Middle frontal gyrus (tissue), 1 donor: ENCODE data around the gene OS9.
"Not testable (repeated sequence)": the region's sequence is repeated elsewhere in the genome, so short reads cannot be mapped to it uniquely, and the experiment has no call there.

Experiments used
- DNase-seq: peaks from one replicate; pipeline ENCODE4 v3.0.0-alpha.2; 2015; ENCODE audit warnings: low spot score; ENCODE audit errors: extremely low spot score

OS9 gene

DNA sequence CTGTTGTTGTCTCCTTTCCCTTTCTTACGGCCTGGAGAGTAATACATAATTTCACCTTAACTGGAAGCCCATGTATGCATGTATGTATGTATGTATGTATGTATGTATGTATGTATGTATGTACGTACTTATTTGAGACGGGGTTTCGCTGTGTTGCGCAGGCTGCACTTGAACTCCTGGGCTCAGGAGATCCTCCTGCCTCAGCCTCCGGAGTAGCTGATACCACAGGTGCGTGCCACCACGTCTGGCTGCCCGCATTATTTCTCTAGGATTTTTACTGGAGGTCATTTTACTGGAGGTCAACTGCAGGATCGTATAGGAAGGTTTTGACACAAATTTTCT, 644 bp upstream of the OS9 start:
- DNase-seq = no peak

DNA sequence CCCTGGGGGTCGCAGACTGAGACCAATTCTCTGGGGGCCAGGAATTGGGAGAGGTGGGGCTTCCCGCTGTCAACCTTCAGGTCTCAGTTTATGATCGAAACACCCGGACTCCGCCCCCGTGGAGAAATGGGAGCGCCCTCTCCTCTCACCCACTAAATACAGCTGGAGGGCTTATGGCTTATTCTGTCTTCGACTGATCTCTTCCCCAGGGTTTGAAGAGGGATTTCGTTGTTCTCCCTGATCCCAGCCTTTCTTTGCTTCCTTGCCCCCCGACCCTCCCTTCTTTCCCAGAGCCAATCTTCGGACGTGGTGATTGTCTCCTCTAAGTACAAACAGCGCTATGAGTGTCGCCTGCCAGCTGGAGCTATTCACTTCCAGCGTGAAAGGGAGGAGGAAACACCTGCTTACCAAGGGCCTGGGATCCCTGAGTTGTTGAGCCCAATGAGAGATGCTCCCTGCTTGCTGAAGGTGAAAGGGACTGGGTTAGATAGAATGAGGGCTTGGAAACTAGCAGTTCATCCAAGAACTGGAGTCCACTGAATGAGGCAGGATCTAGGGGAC, 607 bp downstream of the OS9 start:
- no peak for DNase-seq

- DNase-seq = no peak
Measured at GRCh38 chr12:57695770-57696432, 2.0 kb downstream of the OS9 start.

- DNase-seq = no peak
Measured at GRCh38 chr12:57697076-57697475, 3.1 kb downstream of the OS9 start.

GRCh38 chr12:57698414-57698813, 4.5 kb downstream of the OS9 start:
- no peak for DNase-seq

- DNase-seq = no peak
Measured at GRCh38 chr12:57700317-57700716, 6.4 kb downstream of the OS9 start.

DNA sequence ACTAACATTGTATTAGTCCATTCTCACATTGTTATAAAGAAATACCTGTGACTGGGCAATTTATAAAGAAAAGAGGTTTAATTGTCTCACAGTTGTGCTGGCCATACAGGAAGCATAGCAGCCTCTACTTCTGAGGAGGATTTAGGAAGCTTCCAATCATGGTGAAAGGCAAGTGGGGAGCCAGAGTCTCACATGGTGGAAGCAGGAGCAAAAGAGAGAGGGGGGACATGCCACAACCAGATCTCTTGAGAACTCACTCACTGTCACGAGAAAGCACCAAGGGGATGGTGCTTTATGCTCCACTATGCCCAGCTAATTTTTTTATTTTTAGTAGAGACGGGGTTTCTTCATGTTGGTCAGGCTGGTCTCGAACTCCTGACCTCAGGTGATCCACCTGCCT, 13.3 kb downstream of the OS9 start:
- DNase-seq = no peak

- no peak for DNase-seq
Measured at GRCh38 chr12:57708296-57708695, 14.4 kb downstream of the OS9 start.

GRCh38 chr12:57712701-57713100, 18.8 kb downstream of the OS9 start:
- no peak for DNase-seq

DNA sequence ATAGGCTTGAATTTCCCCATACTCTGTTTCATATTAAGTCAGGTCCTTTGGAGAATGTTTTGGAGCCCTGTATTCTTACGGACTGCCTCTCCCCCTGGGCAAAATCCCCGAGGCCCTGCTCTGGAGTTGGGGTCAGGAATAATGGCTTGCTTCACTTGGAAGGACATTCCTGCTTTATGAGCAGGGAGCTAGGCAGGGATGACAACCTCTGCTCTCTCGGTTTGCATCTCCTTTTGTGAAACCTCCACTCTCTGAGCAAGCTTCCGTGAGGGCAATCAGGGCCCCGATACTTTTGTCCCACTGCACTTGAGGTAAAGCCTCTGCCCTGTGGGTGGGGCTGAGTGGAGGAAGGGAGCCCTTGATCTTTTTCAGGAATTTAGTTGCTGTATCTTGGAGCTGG, 19.3 kb downstream of the OS9 start:
- no peak for DNase-seq

- DNase-seq = not testable (repeated sequence)
Measured at GRCh38 chr12:57715036-57715748, 21.3 kb downstream of the OS9 start.

GRCh38 chr12:57715786-57716185, 21.9 kb downstream of the OS9 start:
- DNase-seq = no peak

GRCh38 chr12:57716305-57716704, 22.4 kb downstream of the OS9 start:
- no peak for DNase-seq

DNA sequence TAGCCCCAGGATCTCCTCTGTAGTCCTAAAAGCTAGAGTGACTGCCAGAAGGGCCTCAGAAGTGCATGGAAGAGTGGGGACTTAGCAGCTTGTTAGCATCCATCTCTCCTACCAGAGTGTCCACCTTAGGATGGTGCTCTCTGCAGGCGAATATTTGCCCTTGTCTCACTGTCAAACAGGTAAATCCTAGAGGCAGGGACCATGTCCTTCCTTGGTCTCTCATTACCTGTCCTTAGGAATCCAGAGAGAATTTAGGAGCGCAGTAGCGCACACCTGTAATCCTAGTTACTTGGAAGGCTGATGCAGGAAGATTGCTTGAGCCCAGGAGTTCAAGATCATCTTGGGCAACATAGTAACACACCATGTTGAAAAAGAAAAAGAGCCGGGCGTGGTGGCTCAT, 23.2 kb downstream of the OS9 start:
- no peak for DNase-seq

DNA sequence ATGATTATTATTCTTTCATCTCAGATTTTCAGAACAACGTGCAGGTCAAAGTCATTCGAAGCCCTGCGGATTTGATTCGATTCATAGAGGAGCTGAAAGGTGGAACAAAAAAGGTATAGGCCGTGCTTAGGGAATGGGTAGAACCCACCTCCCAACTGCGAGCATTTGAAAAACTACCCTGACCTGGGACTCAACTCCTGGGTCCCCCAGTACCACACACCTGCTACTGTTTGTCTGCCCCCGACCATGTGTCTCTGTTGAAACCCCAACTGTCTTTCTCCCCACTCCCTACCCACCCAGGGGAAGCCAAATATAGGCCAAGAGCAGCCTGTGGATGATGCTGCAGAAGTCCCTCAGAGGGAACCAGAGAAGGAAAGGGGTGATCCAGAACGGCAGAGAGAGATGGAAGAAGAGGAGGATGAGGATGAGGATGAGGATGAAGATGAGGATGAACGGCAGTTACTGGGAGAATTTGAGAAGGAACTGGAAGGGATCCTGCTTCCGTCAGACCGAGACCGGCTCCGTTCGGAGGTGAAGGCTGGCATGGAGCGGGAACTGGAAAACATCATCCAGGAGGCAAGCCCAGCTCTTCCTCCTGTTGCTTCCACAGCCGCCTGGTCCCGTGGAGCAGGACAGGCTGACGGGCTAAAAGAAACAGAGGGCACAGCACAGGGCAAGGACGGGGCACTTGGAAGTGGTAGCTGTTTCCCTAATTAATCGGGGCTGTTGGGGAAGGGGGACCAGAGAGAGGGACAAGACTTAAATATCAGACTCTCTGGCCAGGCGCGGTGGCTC, 24.1 kb downstream of the OS9 start:
- no peak for DNase-seq

DNA sequence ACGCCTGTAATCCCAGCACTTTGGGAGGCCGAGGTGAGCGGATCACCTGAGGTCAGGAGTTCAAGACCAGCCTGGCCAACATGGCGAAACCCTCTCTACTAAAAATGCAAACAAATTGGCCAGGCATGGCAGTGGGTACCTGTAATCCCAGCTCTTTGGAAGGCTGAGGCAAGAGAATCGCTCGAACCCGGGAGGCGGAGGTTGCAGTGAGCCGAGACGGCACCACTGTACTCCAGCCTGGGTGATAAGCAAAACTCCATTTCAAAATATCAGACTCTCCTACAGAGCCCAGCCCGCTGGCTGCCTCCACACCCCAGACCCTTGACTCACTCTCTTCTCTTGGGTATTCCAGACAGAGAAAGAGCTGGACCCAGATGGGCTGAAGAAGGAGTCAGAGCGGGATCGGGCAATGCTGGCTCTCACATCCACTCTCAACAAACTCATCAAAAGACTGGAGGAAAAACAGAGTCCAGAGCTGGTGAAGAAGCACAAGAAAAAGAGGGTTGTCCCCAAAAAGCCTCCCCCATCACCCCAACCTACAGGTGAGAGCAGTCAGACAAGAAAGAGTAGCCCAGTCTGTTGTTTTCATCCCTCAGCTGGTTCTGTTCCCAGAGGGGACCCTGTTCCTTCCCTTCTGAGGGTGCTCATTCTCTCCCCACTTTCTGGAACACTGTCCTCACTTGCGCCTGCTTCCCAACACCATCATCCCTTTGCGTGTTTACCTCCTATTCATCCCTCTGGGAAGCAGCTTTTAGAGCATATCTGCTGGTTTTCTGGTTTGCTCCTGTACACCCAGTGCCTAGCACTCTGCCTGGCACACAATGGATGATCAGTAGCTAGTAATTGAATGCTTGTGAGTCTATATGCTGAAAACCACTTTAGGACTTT, 25.0 kb downstream of the OS9 start:
- no peak for DNase-seq

- no peak for DNase-seq
Measured at GRCh38 chr12:57719777-57720605, 26.1 kb downstream of the OS9 start.

DNA sequence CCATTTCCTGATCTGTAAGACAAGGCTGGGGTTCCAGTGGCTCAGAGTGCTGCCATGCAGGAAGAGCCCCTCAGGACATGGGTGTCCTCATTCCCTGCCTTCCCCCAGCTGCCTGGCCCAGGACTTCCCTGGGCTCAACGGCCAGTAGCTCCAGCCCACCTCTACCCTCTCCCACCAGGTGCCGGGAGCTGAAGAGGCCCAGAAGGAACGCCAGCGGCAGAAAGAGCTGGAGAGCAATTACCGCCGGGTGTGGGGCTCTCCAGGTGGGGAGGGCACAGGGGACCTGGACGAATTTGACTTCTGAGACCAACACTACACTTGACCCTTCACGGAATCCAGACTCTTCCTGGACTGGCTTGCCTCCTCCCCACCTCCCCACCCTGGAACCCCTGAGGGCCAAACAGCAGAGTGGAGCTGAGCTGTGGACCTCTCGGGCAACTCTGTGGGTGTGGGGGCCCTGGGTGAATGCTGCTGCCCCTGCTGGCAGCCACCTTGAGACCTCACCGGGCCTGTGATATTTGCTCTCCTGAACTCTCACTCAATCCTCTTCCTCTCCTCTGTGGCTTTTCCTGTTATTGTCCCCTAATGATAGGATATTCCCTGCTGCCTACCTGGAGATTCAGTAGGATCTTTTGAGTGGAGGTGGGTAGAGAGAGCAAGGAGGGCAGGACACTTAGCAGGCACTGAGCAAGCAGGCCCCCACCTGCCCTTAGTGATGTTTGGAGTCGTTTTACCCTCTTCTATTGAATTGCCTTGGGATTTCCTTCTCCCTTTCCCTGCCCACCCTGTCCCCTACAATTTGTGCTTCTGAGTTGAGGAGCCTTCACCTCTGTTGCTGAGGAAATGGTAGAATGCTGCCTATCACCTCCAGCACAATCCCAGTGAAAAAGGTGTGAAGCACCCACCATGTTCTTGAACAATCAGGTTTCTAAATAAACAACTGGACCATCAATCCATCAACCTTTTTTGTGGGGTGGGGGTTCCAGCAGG, 27.0 kb downstream of the OS9 start:
- no peak for DNase-seq
